Skeletal muscle tissue (tissue), 4 donors: ENCODE results near the gene KCNJ1. TPM values are rescaled to one million over a fixed set of nuclear protein-coding genes. Genes with fewer than 3 reads are reported as not detected.

Experiments
- H3K27ac ChIP-seq: one replicate; pipeline ENCODE4 v1.7.0; 2013; ENCODE audit warnings: mild to moderate bottlenecking, low read depth, low read length, inconsistent platforms
- H3K27me3 ChIP-seq, 3 donors: one replicate each; pipeline ENCODE4 v1.7.0; 2013; ENCODE audit warnings: low read length in 3 of 3; ENCODE audit not compliant: control insufficient read depth in 3 of 3, insufficient read depth in 3 of 3
- H3K36me3 ChIP-seq, 3 donors: one replicate each; pipeline ENCODE4 v1.7.0; 2013; ENCODE audit warnings: low read length in 3 of 3; ENCODE audit not compliant: control insufficient read depth in 3 of 3, insufficient read depth in 3 of 3
- H3K4me1 ChIP-seq, 3 donors: one replicate each; pipeline ENCODE4 v1.7.0; 2013; ENCODE audit warnings: low read length in 3 of 3, mild to moderate bottlenecking in 3 of 3; ENCODE audit not compliant: control insufficient read depth in 3 of 3, insufficient read depth in 3 of 3
- H3K4me3 ChIP-seq, 3 donors: one replicate each; pipeline ENCODE4 v1.7.0; 2013; ENCODE audit warnings: low read length in 3 of 3
- H3K9ac ChIP-seq, 3 donors: one replicate each; pipeline ENCODE4 v1.7.0; 2013; ENCODE audit warnings: low read length in 3 of 3, mild to moderate bottlenecking in 3 of 3, moderate library complexity in 2 of 3, low read depth in 1 of 3
- H3K9me3 ChIP-seq, 3 donors: one replicate each; pipeline ENCODE4 v1.7.0; 2013; ENCODE audit warnings: low read length in 3 of 3; ENCODE audit not compliant: control insufficient read depth in 3 of 3
- total RNA-seq: library from RNA; depleted of rRNA; stranded (reverse); fragments of >200 nt; gene quantifications from one replicate; pipeline ENCODE4 v1.2.3, GENCODE V29; 2014
- donor health status: Osteomylitis.

KCNJ1 gene
- total RNA-seq, 1 donor from 2014 or later = not detected

GRCh38 chr11:128884703-128885338 is 17.7 kb upstream of the KCNJ1 start:
- Histone ChIP-seq H3K9ac (no peak overlapping the region), H3K27me3 (peaks cover 14 to 20% (median 20%) of the 10 kb centered on the region in 3 donors), H3K27ac (no peak overlapping the region), H3K4me3 (no peak overlapping the region), H3K9me3 (no peaks in the 10 kb centered on the region), H3K36me3 (no peaks in the 10 kb centered on the region), H3K4me1 (no peaks in the 10 kb centered on the region)

GRCh38 chr11:128884054-128884453 is 17.0 kb upstream of the KCNJ1 start:
- H3K9me3 ChIP-seq = no peaks in the 10 kb centered on the region

DNA sequence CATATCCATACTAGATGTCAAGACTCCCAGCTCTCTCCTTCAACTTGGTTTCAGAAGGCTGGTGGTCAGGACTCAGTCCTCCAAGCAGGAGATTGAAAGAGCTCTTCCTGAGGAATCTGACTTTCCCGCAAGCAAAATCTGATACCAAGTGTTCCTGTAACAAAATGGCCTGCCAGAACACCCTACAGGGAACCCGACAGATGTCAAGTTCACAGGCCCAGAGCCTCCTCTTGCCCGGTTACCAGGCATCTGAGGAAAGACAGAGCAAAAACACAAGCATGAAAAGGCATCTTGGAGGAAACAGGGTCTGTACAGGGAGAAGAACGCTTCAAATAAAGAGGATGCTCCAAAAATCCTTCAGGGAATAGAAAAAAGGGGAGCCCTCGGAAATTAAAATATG is 15.4 kb upstream of the KCNJ1 start:
- Histone ChIP-seq H3K36me3 (no peaks in the 10 kb centered on the region), H3K4me3 (no peak overlapping the region), H3K9me3 (no peaks in the 10 kb centered on the region), H3K27ac (no peak overlapping the region), H3K27me3 (peaks cover 11 to 17% (median 16%) of the 10 kb centered on the region in 3 donors), H3K4me1 (no peaks in the 10 kb centered on the region), H3K9ac (no peak overlapping the region)

More at GRCh38 chr11:128884054-128884453, 17.0 kb upstream of the KCNJ1 start:
- H3K4me3 ChIP-seq = no peak overlapping the region
- no peaks in the 10 kb centered on the region for H3K4me1 ChIP-seq
- H3K36me3 ChIP-seq = no peaks in the 10 kb centered on the region
- H3K27ac ChIP-seq = no peak overlapping the region
- H3K9ac ChIP-seq = no peak overlapping the region
- H3K27me3 ChIP-seq = peaks cover 11 to 16% (median 16%) of the 10 kb centered on the region in 3 donors

DNA sequence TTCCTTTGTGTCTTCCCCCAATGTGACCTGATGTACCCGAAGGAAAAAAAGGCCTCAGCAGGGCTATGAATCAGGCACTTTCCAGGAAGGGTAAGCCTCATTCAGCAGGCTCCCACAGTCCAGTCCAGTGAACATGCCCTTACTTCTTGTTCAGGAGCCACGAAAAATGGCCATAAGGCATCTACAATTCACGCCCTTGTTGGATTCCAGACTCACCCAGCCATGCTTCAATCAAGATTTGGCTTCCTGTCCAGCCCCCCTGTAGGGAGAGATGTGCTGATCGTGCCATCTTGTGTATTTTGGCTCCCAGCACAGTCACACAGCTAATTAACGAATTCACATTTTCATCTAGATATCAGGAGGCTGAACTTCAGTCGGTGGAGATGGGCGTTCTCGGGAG is 14.1 kb upstream of the KCNJ1 start:
- Histone ChIP-seq H3K4me1 (no peaks in the 10 kb centered on the region), H3K27me3 (peaks cover 10 to 22% (median 18%) of the 10 kb centered on the region in 3 donors), H3K9me3 (no peaks in the 10 kb centered on the region), H3K36me3 (no peaks in the 10 kb centered on the region), H3K4me3 (no peak overlapping the region), H3K9ac (no peak overlapping the region), H3K27ac (no peak overlapping the region)

DNA sequence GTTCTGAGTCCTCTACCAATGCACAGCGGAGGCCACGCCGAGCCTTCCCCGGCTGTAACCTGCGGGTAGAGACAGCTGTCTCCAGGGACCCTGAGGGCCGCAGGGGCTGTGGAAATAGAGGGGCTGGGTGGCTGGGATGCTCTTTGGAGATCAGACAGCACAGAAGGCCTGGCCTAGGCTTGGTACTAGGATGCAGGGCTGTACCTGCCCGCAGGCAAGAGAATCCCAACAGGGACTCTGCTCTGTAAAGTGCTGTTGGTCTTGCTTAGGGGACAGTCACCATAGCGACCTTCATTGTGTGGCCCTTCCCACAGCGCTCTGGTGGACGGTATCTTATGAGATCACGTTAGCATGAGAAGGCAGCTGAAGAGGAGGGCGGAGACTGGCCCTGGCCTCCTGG is 12.7 kb upstream of the KCNJ1 start:
- Histone ChIP-seq H3K9me3 (no peaks in the 10 kb centered on the region), H3K36me3 (no peaks in the 10 kb centered on the region), H3K27ac (no peak overlapping the region), H3K9ac (no peak overlapping the region), H3K4me1 (no peaks in the 10 kb centered on the region), H3K27me3 (peaks cover 7 to 22% (median 18%) of the 10 kb centered on the region in 3 donors), H3K4me3 (no peak overlapping the region)

DNA sequence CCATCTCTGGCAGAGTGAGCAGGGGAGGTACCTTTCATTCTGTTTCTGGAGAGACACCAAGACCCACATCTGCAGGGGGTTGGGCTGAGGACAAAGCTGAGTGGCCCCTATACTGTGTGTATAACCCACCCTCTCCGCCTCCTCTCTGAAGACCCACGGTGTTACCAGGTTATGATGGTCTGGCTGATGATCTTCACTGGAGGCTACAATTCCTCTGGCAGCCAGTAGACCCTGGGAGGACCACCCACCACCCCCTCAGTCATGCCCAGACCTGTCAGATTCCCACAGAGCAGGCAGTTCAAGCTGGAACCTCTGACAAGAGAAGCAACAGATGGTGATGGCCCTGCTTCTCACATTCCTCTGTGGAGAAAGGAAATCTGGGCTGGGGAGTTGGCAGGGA is 11.4 kb upstream of the KCNJ1 start:
- H3K9ac ChIP-seq = no peak overlapping the region
- no peaks in the 10 kb centered on the region for H3K36me3 ChIP-seq
- no peak overlapping the region for H3K27ac ChIP-seq
- H3K9me3 ChIP-seq = no peaks in the 10 kb centered on the region
- H3K4me3 ChIP-seq = no peak overlapping the region
- no peaks in the 10 kb centered on the region for H3K4me1 ChIP-seq
- H3K27me3 ChIP-seq = peaks cover 6 to 22% (median 18%) of the 10 kb centered on the region in 3 donors

DNA sequence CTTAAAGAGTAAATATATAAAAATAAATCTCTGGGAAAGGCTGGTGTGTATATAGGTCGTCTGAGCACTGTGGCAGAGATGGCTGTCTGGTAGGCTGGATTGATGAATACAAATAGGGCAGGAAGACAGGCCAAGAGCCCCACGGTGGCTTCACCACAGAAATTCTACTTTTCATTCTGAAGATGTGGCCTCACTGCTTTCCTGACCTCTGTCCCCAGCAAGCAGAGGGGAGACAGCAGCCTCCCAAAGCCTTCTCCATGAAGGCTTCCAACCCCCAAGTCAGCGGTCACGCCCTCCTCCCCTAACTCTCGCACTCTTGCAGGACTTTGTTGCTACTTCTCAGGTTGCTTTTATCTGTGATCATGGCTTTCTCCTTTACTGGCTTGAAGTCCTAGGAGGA is 10.6 kb upstream of the KCNJ1 start:
- Histone ChIP-seq H3K4me3 (no peak overlapping the region), H3K27me3 (peaks cover 4 to 22% (median 18%) of the 10 kb centered on the region in 3 donors), H3K36me3 (no peaks in the 10 kb centered on the region), H3K27ac (no peak overlapping the region), H3K9me3 (no peaks in the 10 kb centered on the region), H3K4me1 (no peaks in the 10 kb centered on the region), H3K9ac (no peak overlapping the region)

- Histone ChIP-seq H3K27ac (no peak overlapping the region), H3K27me3 (peaks cover under 1 to 19% (median 12%) of the 10 kb centered on the region in 3 donors), H3K9me3 (no peaks in the 10 kb centered on the region), H3K36me3 (no peaks in the 10 kb centered on the region), H3K4me1 (no peaks in the 10 kb centered on the region), H3K9ac (no peak overlapping the region), H3K4me3 (no peak overlapping the region)
Measured at GRCh38 chr11:128876133-128876650, 9.1 kb upstream of the KCNJ1 start.

GRCh38 chr11:128874427-128874826 is 7.3 kb upstream of the KCNJ1 start:
- no peak overlapping the region for H3K9ac ChIP-seq
- no peak overlapping the region for H3K4me3 ChIP-seq
- H3K9me3 ChIP-seq = no peaks in the 10 kb centered on the region
- no peaks in the 10 kb centered on the region for H3K4me1 ChIP-seq
- peaks cover 0 to 11% (median 5%) of the 10 kb centered on the region in 3 donors for H3K27me3 ChIP-seq
- H3K27ac ChIP-seq = no peak overlapping the region
- H3K36me3 ChIP-seq = no peaks in the 10 kb centered on the region

DNA sequence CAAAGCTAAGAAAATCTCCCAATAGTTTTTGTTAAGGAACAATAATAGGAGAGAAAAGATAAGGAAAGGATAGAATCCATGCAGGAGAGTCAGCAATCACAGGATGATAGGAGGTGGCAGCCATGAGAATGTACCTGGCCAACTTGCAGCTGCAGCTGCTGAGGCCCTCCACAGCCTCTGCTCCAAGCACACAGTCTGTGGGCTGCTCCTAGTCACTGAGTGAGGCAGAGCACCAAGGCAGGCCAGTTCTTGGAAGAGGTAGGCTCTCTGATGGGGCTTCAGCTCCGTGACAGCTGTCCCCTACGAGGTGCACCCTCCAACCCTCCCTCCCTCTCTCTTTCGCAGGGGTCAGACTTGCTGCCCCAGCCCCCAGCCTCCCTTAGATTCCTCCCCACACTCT is 5.5 kb upstream of the KCNJ1 start:
- Histone ChIP-seq H3K9me3 (no peaks in the 10 kb centered on the region), H3K27me3 (peaks cover 0 to 4% (median 2%) of the 10 kb centered on the region in 3 donors), H3K9ac (no peak overlapping the region), H3K4me3 (no peak overlapping the region), H3K27ac (no peak overlapping the region), H3K4me1 (no peaks in the 10 kb centered on the region), H3K36me3 (no peaks in the 10 kb centered on the region)
